ENCODE results near the gene EPN3.

EPN3 gene

DNA sequence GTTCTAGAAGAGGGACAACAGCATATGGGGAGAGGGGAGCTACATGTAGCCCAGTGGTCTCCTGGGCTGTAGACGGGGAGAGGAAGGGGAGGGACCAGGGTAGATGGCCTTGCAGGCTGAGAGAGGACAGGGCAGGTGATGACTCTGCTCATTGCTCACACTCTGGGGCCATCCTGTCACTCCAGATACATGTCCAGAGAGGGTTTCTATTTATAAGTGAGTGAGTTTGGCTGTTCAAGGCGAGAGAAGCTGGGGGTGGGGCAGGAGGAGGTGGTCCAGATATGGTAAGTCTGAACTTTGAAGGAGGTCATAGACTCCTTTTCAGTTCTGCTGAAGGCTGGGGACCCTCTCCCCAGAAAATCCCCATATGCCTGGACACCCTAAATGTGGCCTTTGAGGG lies 50.2 kb downstream of the EPN3 start:
- H3K36me3 ChIP-seq (ENCODE audit: control insufficient read depth in 2 of 2, insufficient read depth in 1 of 2, low read length in 2 of 2), result no peaks in the 10 kb centered on the region
- H3K27ac ChIP-seq (ENCODE audit: extremely low read depth, low read depth, low read length), result no peak overlapping the region
- no peaks in the 10 kb centered on the region for H3K4me1 ChIP-seq (ENCODE audit: control insufficient read depth, insufficient read depth, low read length)
- no peaks in the 10 kb centered on the region for H3K9me3 ChIP-seq (ENCODE audit: control insufficient read depth, insufficient read depth, low read depth, low read length)
- POLR2A ChIA-PET, result interaction anchor here (1.0 kb wide), 1 partner anchor 35 kb away, joined by 3 read pairs; no protein-coding TSS in a partner anchor
- CTCF ChIA-PET, result interaction anchor here (0.6 to 1.4 kb wide), 5 partner anchors 8 to 81 kb away, joined by 3 to 4 read pairs (median 4); no protein-coding TSS in a partner anchor
- no peak overlapping the region for H3K4me3 ChIP-seq (ENCODE audit: low read depth, low read length)
- TF ChIP-seq SCRT1 (tag by site-specific recombination; IDR thresholded peaks at IDR 0.05; ENCODE audit: borderline replicate concordance) (no peak), TCF7L2 (IDR thresholded peaks at IDR 0.05; ENCODE audit: borderline replicate concordance, low read depth, low read length) (no peak), ZSCAN30 (tag by site-specific recombination; IDR thresholded peaks at IDR 0.05) (no peak), ZNF837 (tag by site-specific recombination; IDR thresholded peaks at IDR 0.05) (no peak), ZNF514 (tag by site-specific recombination; IDR thresholded peaks at IDR 0.05) (no peak), ZSCAN16 (tag by site-specific recombination; IDR thresholded peaks at IDR 0.05) (no peak), ZSCAN23 (tag by site-specific recombination; IDR thresholded peaks at IDR 0.05) (no peak), ZNF623 (tag by site-specific recombination; IDR thresholded peaks at IDR 0.05) (no peak)
- TF ChIP-seq, protein P1, sequence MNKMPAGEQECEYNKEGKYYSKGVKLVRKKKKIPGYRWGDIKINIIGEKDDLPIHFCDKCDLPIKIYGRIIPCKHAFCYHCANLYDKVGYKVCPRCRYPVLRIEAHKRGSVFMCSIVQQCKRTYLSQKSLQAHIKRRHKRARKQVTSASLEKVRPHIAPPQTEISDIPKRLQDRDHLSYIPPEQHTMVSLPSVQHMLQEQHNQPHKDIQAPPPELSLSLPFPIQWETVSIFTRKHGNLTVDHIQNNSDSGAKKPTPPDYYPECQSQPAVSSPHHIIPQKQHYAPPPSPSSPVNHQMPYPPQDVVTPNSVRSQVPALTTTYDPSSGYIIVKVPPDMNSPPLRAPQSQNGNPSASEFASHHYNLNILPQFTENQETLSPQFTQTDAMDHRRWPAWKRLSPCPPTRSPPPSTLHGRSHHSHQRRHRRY (tag by site-specific recombination; IDR thresholded peaks at IDR 0.05), result no peak

DNA sequence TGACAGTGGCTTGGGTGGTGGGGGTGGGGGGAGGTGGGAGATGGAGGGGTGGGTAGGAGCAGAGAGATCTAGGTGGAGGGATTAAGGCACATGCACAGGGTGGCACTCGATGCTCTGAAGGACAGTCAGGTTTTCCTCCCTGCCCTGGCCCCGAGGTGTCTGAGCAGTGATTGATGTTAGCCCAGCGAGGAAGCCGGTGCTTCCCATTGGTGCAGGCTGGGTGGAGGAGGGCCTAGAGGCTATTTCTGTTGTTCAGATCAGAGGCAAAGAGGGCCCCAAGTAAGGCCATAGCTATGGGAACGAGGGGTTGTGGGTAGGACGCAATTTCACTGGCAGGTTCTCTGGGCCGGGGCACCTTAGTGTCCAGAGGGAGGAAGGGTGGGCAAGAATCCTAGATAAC lies 51.1 kb downstream of the EPN3 start:
- no peak for TF ChIP-seq ZXDB (tag by site-specific recombination; IDR thresholded peaks at IDR 0.05)
- TF ChIP-seq SP2 (tag by site-specific recombination; IDR thresholded peaks at IDR 0.05), result peak; percentile 36; the same call in 1 of the 2 replicates
- no peak for TF ChIP-seq ZNF596 (tag by site-specific recombination; IDR thresholded peaks at IDR 0.05)
- POLR2A ChIA-PET, result interaction anchor here (0.6 to 1.0 kb wide), 3 partner anchors 31 to 42 kb away, joined by 3 to 7 read pairs (median 3); no protein-coding TSS in a partner anchor
- CTCF ChIA-PET, result interaction anchor here (0.6 to 1.4 kb wide), 3 partner anchors 10 to 258 kb away, joined by 3 to 4 read pairs (median 4); no protein-coding TSS in a partner anchor
- H3K9me3 ChIP-seq (ENCODE audit: control insufficient read depth, insufficient read depth, low read depth, low read length), result no peaks in the 10 kb centered on the region
- H3K4me3 ChIP-seq (ENCODE audit: low read depth, low read length), result no peak overlapping the region
- no peak overlapping the region for H3K27ac ChIP-seq (ENCODE audit: extremely low read depth, low read depth, low read length)
- H3K36me3 ChIP-seq (ENCODE audit: control insufficient read depth in 2 of 2, insufficient read depth in 1 of 2, low read length in 2 of 2), result no peaks in the 10 kb centered on the region
- H3K4me1 ChIP-seq (ENCODE audit: control insufficient read depth, insufficient read depth, low read length), result 0 out of 2 replicates have a peak, but pooled peaks cover 2% of the 10 kb centered on the region

DNA sequence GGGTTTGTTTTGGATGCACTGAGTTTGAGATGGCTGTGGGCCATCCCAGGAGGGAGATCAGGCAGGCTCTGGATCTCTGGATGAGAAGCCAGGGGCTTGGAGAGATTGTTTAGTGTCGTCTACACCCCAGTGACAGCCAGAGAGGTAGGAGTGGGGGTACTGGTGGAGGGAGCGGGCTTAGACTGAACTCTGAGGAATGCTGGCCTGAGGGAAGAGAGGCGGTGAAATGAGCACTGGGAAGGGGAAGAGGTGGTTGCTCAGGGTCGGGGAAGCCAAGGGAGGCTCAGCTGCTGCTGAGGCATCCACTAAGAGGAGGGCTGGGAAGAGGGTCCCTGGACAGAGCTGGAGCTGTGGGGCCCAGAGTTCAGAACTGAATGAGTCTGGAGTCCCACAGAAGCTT lies 51.6 kb downstream of the EPN3 start:
- H3K9me3 ChIP-seq (ENCODE audit: control insufficient read depth, insufficient read depth, low read depth, low read length), result no peaks in the 10 kb centered on the region
- no peak overlapping the region for H3K4me3 ChIP-seq (ENCODE audit: low read depth, low read length)
- no peak for TF ChIP-seq ZNF223 (tag by site-specific recombination; IDR thresholded peaks at IDR 0.05)
- TF ChIP-seq ZBTB48 (tag by site-specific recombination; IDR thresholded peaks at IDR 0.05), result no peak
- peak; percentile 18; the same call in 1 of the 2 replicates for TF ChIP-seq ZNF600 (tag by site-specific recombination; IDR thresholded peaks at IDR 0.05)
- no peak overlapping the region for H3K27ac ChIP-seq (ENCODE audit: extremely low read depth, low read depth, low read length)
- 0 out of 2 replicates have a peak, but pooled peaks cover 3% of the 10 kb centered on the region for H3K4me1 ChIP-seq (ENCODE audit: control insufficient read depth, insufficient read depth, low read length)
- ChIA-PET CTCF (interaction anchor here (0.6 to 1.1 kb wide), 3 partner anchors 19 to 258 kb away, joined by 3 read pairs; no protein-coding TSS in a partner anchor), POLR2A (interaction anchor here (1.1 kb wide), 1 partner anchor 8 kb away, joined by 3 read pairs; no protein-coding TSS in a partner anchor)
- H3K36me3 ChIP-seq (ENCODE audit: control insufficient read depth in 2 of 2, insufficient read depth in 1 of 2, low read length in 2 of 2), result no peaks in the 10 kb centered on the region

DNA sequence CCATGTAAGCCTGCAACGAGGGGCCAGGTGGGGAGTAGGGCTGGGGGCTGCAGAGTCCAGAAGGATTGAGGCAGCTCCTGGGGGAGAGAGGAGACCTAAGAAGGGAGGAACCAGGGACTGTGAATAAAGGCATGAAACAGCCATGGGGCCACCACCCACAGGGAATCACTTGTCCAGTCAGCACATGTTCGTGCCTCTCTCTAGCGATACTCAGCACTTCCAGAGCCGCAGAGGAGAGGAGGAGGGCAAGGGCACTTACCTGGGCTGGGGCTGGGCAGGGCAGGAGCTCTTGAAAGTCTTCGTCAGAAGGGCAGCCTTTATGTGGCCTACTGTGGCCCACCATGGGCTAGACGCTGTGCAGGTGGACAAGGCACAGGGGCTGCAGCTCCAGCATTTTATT lies 52.2 kb downstream of the EPN3 start:
- Histone ChIP-seq H3K36me3 (ENCODE audit: control insufficient read depth in 2 of 2, insufficient read depth in 1 of 2, low read length in 2 of 2) (no peaks in the 10 kb centered on the region), H3K4me3 (ENCODE audit: low read depth, low read length) (no peak overlapping the region), H3K4me1 (ENCODE audit: control insufficient read depth, insufficient read depth, low read length) (0 out of 2 replicates have a peak, but pooled peaks cover 3% of the 10 kb centered on the region), H3K9me3 (ENCODE audit: control insufficient read depth, insufficient read depth, low read depth, low read length) (no peaks in the 10 kb centered on the region), H3K27ac (ENCODE audit: extremely low read depth, low read depth, low read length) (no peak overlapping the region)
- ChIA-PET POLR2A (interaction anchor here (1.1 kb wide), 1 partner anchor 9 kb away, joined by 3 read pairs; no protein-coding TSS in a partner anchor), CTCF (interaction anchor here (0.6 to 1.3 kb wide), 3 partner anchors 20 to 103 kb away, joined by 3 read pairs; no protein-coding TSS in a partner anchor)
- TF ChIP-seq ZIC2 (tag by site-specific recombination; IDR thresholded peaks at IDR 0.05), result peak; percentile 43
- no peak for TF ChIP-seq ZBTB20 (tag by site-specific recombination; IDR thresholded peaks at IDR 0.05)
- TF ChIP-seq ZNF266 (tag by site-specific recombination; IDR thresholded peaks at IDR 0.05; ENCODE audit: low read depth), result no peak
- TF ChIP-seq ZNF600 (tag by site-specific recombination; IDR thresholded peaks at IDR 0.05), result peak; percentile 55; the same call in 1 of the 2 replicates
- peak; percentile 58; the same call in 1 of the 2 replicates for TF ChIP-seq GLIS1 (tag by site-specific recombination; IDR thresholded peaks at IDR 0.05)
- TF ChIP-seq GLIS2 (tag by site-specific recombination; IDR thresholded peaks at IDR 0.05), result 0 out of 2 replicates have a peak, but pooled peaks have one; percentile 16

Data from HEK293 (cell line).